Epithelial cell of esophagus (primary cell): ENCODE results near the gene FKBP2.

Experiments used
- DNase-seq: peaks from one replicate; pipeline ENCODE4 v3.0.0; 2010; ENCODE audit warnings: low read depth
- H3K4me3 ChIP-seq: 2 replicates; pipeline ENCODE4 v1.5.1; 2011; ENCODE audit warnings: mild to moderate bottlenecking, low read length, control low read depth
- TF ChIP-seq, protein P1 (sequence below): IDR thresholded peaks from 2 replicates; pipeline ENCODE4 v1.5.1; 2011; ENCODE audit warnings: low read depth, mild to moderate bottlenecking, low read length, control low read depth, inconsistent platforms; ENCODE audit not compliant: insufficient read depth; ENCODE audit errors: missing control alignments

The FKBP2 gene

DNA sequence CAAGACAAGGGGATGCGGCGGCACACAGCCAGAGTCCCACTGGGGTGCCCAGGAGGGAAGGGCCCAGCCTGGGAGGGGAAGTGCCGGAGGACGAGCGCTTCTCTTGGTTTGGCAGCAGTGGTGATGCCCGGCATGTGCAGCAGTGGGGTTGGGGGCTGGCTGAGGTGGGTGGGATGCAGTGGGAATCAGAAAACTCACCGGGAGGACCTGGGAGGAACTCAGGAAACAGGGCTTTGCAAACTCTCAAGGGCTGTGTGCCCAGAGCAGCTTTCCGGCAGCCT lies 31.4 kb upstream of the FKBP2 start:
- TF ChIP-seq, protein P1, sequence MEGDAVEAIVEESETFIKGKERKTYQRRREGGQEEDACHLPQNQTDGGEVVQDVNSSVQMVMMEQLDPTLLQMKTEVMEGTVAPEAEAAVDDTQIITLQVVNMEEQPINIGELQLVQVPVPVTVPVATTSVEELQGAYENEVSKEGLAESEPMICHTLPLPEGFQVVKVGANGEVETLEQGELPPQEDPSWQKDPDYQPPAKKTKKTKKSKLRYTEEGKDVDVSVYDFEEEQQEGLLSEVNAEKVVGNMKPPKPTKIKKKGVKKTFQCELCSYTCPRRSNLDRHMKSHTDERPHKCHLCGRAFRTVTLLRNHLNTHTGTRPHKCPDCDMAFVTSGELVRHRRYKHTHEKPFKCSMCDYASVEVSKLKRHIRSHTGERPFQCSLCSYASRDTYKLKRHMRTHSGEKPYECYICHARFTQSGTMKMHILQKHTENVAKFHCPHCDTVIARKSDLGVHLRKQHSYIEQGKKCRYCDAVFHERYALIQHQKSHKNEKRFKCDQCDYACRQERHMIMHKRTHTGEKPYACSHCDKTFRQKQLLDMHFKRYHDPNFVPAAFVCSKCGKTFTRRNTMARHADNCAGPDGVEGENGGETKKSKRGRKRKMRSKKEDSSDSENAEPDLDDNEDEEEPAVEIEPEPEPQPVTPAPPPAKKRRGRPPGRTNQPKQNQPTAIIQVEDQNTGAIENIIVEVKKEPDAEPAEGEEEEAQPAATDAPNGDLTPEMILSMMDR, result no peak
- DNase-seq, result no peak
- no peak overlapping the region for H3K4me3 ChIP-seq

DNA sequence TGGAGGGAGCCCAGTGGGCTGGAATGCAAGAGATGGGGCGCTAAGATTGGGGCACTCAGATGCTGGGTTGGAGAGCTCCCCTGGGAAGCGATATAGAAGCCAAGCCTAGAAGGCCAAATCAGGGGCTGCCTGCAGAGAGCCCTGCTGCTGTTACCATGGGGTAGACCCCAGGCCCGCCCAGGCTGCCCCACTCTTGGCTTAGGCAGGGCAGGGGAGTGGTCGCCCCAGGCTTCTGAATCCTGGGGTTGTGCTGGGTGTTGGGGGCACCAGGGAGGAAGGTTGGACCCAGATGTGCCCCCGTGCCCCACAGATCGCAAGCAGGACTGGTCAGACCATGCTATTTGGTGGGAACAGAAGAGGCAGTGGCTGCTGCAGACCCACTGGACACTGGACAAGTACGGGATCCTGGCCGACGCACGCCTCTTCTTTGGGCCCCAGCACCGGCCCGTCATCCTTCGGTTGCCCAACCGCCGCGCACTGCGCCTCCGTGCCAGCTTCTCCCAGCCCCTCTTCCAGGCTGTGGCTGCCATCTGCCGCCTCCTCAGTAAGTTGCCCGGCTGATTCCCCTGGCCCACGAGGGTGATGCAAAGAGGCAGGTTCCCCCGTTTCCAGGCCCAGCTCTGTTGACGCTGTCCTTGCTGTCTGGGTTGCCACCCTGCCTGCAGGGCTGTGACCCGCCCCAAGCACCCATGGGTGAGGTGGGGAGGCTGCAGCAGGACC lies 30.4 kb upstream of the FKBP2 start:
- H3K4me3 ChIP-seq, result no peak overlapping the region
- TF ChIP-seq, protein P1, result no peak
- DNase-seq, result no peak

DNA sequence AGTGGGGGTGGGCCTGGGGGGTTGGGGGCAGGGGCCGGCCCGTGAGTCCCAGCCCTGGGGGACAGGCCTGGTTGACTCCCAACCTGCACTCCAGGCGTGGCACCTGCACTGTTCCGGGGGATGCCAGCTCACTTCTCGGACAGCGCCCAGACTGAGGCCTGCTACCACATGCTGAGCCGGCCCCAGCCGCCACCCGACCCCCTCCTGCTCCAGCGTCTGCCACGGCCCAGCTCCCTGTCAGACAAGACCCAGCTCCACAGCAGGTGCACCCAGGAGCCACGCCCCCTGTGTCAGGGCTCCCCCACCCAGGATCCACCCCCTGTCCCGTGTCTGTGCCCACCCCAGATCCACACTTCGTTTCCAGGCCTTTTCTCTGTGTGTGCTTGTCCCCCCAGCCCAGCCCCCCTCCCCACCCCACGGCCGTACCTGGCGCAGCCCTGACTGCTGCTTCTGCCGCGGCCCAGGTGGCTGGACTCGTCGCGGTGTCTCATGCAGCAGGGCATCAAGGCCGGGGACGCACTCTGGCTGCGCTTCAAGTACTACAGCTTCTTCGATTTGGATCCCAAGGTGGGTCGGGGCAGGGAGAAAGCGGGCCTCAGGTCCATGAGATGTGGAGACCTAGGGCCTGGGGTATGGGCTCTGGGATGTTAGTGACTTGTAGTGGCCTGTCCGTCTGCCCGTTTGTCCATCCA lies 29.6 kb upstream of the FKBP2 start:
- DNase-seq, result no peak
- TF ChIP-seq, protein P1, result no peak
- H3K4me3 ChIP-seq, result no peak overlapping the region

DNA sequence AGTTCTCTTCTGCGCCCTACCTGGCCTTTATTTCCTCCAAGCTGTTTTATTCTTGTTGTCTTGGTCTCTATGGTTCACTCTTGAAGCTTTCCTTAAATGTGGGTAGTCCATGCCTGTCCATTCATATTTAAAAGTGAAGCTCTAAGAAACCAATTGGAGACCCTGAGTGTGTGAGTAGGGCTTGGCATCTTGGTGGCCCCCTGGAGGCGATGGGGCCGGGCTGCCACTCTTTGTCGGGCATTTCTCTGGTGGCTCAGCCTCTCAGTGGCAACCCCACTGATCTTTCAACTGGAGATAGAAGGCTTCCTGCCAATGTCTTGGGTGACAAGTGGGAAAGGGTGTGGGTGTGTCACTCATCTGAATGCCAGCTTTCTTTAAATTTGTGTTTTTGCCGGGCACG lies 24.0 kb upstream of the FKBP2 start:
- TF ChIP-seq, protein P1, result no peak
- DNase-seq, result no peak
- no peak overlapping the region for H3K4me3 ChIP-seq

DNA sequence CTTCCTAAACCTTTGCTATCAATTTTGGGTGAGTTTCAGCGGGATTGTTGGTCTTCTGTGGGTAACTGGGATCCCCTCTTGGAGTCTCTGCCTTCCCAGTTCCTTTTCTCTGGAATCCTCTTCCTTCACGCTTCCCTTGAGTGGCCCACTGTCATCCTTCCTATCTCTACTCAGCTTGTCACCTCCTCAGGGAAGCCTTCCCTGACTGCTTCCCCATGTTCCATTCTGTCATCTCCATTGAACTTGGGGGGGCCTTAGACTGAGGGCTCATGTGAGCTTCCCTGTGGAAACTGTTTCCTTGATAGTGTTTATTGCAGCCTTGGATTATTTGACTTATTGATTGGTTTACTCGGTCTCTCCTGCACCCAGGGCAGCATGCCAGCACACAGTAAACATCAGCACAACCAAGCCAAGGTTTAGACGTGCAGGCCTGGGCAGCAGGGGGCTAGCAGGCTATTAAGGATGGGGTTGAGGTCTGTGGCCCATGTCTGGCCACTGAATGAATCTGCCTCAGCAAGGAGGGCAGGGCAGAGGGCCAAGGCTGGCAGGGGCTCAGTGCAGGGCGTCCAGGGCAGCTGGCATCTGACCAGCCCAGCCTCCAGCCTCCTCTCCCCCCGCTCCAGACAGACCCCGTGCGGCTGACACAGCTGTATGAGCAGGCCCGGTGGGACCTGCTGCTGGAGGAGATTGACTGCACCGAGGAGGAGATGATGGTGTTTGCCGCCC lies 22.1 kb upstream of the FKBP2 start:
- no peak overlapping the region for H3K4me3 ChIP-seq
- TF ChIP-seq, protein P1, result no peak
- no peak for DNase-seq

DNA sequence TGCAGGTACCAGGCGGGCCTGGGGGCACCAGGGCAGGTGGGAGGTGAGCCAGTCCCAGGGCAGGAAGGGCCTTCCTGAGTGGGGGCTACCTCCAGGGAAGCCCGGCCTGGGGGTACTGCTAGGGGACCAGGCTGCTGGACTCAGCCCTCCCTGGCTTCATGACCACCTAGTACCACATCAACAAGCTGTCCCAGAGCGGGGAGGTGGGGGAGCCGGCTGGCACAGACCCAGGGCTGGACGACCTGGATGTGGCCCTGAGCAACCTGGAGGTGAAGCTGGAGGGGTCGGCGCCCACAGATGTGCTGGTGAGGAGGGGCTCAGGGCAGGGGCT lies 21.6 kb upstream of the FKBP2 start:
- DNase-seq, result no peak
- no peak overlapping the region for H3K4me3 ChIP-seq
- TF ChIP-seq, protein P1, result no peak

DNA sequence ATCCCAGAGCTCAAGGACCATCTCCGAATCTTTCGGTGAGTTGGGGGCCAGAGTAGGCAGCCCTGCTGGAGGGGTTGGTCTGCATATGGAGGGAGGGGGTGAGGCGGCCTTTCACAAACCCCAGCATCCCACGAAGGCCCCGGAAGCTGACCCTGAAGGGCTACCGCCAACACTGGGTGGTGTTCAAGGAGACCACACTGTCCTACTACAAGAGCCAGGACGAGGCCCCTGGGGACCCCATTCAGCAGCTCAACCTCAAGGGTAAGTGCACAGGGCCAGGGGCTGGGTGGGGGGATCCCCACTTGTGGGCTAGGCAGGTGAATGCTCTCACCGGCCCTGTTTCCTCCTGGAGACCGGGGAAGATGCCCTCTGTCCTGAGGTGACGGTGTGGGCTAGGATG lies 21.1 kb upstream of the FKBP2 start:
- H3K4me3 ChIP-seq, result no peak overlapping the region
- DNase-seq, result no peak

More for the DNA sequence above, 21.1 kb upstream of the FKBP2 start:
- TF ChIP-seq, protein P1, result no peak
